Right lobe of liver (tissue), 6 donors: ENCODE results near the gene GPX8. TPM values are rescaled to one million over a fixed set of nuclear protein-coding genes. Genes with fewer than 3 reads are reported as not detected.

Experiments used
- ATAC-seq, 4 donors: fragments of 200-7000 bp; cut with Tn5 transposase; one replicate each; pipeline ENCODE4 v1.9.1; 2020; ENCODE audit warnings: mild to moderate bottlenecking in 4 of 4, moderate library complexity in 4 of 4
- DNase-seq, 3 donors: peaks; one replicate each; pipeline ENCODE4 v3.0.0-alpha.2; 2020
- H3K27ac ChIP-seq, 3 donors: fragments of 200-600 bp; one replicate each; pipeline ENCODE4 v1.8.0; 2022
- H3K27me3 ChIP-seq, 2 donors: fragments of 200-600 bp; one replicate each; pipeline ENCODE4 v1.8.0; 2022
- H3K36me3 ChIP-seq, 4 donors: fragments of 200-600 bp; sonication (generic) in 1 of 4; one replicate each; pipeline versions ENCODE4 v1.5.1 to v1.8.0; 2017 to 2022; ENCODE audit warnings: control low read depth in 1 of 4
- H3K4me1 ChIP-seq, 4 donors: fragments of 200-600 bp; sonication (generic) in 1 of 4; one replicate each; pipeline versions ENCODE4 v1.5.1 to v1.8.0; 2017 to 2022; ENCODE audit warnings: control low read depth in 1 of 4
- H3K4me3 ChIP-seq, 3 donors: fragments of 200-600 bp; one replicate each; pipeline ENCODE4 v1.8.0; 2022
- H3K9me3 ChIP-seq, 4 donors: fragments of 200-600 bp; sonication (generic) in 1 of 4; one replicate each; pipeline versions ENCODE4 v1.5.1 to v1.8.0; 2017 to 2022; ENCODE audit warnings: control low read depth in 1 of 4
- POLR2A ChIP-seq: fragments of 450-650 bp; IDR thresholded peaks from one replicate; pipeline ENCODE4 v1.6.1; 2017; ENCODE audit warnings: antibody characterized with exemption, mild to moderate bottlenecking
- WGBS: methylation state at CpG from one replicate; pipeline ENCODE4 v1.1.6; 2018; ENCODE audit warnings: low coverage, low lambda C conversion rate; ENCODE audit not compliant: insufficient coverage; ENCODE audit errors: missing lambda C conversion rate; 5-methylcytosine and 5-hydroxymethylcytosine counted together
- intact Hi-C, 2 donors: fragments of 100-400 bp; cut with DNase I; formaldehyde crosslinking; loops; one replicate each; pipeline versions ENCODE4 v1.11.2 to v1.14.1; 2022
- total RNA-seq, 6 experiments: library from RNA; depleted of rRNA in 2 of 6; stranded (reverse); fragments of >200 nt in 2 of 6; fragmentation: NEBNext Ultra II Directional in 3 of 6; extraction: Animal tissue kit (Norgen Biotek cat#: 25700) in 3 of 6; gene quantifications; one replicate each; pipeline versions ENCODE4 v1.1.0 to v1.2.4, GENCODE V29; 2016 to 2023
- TF ChIP-seq, protein P1 (sequence below), 4 donors: fragments of 200-600 bp in 3 of 4; fragments of 450-650 bp in 1 of 4; IDR thresholded peaks; one replicate each; pipeline versions ENCODE4 v1.5.1 to v1.8.0; 2016 to 2022; ENCODE audit warnings: antibody characterized with exemption in 4 of 4, mild to moderate bottlenecking in 2 of 4
- donor health status: DM: no; HTN: yes; CAD: no.
- donor health status: DM: no; HTN: no; CAD: no.
- donor health status: DM: no; HTN: no; CAD: no.
- donor health status: DM: no; HTN: yes; CAD: no.
- donor health status: DM: no; HTN: yes; CAD: no.

GPX8 gene
- total RNA-seq, 6 experiments from 2014 or later, result 0.24 to 3.2 (median 1.4) TPM

DNA sequence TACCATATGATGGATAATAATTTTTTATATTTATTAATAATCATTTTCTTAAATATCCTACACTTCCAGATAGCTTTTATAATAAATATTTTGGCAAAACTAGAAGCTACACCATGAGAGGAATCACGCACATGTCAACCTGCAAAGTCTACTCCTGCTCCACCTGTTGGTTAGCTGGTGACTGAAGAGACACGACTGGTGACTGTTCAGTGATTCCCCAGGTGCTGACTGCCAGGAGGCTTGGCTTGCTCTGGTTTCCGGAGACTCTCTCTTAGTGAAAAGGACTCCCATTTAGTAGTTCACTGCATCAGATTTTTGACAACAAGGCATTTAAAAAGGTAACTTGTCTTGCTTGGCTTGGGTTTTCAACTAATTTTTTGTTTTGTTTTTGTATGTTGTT is 36.6 kb upstream of the GPX8 start:
- Histone ChIP-seq H3K27ac (no peak overlapping the region), H3K4me3 (no peak overlapping the region), H3K27me3 (peaks cover 0 to 4% of the 10 kb centered on the region in 2 donors), H3K9me3 (no peaks in the 10 kb centered on the region), H3K36me3 (no peaks in the 10 kb centered on the region), H3K4me1 (no peaks in the 10 kb centered on the region)
- no peak for TF ChIP-seq POLR2A
- TF ChIP-seq, protein P1, sequence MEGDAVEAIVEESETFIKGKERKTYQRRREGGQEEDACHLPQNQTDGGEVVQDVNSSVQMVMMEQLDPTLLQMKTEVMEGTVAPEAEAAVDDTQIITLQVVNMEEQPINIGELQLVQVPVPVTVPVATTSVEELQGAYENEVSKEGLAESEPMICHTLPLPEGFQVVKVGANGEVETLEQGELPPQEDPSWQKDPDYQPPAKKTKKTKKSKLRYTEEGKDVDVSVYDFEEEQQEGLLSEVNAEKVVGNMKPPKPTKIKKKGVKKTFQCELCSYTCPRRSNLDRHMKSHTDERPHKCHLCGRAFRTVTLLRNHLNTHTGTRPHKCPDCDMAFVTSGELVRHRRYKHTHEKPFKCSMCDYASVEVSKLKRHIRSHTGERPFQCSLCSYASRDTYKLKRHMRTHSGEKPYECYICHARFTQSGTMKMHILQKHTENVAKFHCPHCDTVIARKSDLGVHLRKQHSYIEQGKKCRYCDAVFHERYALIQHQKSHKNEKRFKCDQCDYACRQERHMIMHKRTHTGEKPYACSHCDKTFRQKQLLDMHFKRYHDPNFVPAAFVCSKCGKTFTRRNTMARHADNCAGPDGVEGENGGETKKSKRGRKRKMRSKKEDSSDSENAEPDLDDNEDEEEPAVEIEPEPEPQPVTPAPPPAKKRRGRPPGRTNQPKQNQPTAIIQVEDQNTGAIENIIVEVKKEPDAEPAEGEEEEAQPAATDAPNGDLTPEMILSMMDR (IDR thresholded peaks at IDR 0.05), result no peak
- DNase-seq, result no peak
- no peak for ATAC-seq
- 66% methylated on average over 3 of the region's 3 CpGs for WGBS
- intact Hi-C loops, result no loop called here

DNA sequence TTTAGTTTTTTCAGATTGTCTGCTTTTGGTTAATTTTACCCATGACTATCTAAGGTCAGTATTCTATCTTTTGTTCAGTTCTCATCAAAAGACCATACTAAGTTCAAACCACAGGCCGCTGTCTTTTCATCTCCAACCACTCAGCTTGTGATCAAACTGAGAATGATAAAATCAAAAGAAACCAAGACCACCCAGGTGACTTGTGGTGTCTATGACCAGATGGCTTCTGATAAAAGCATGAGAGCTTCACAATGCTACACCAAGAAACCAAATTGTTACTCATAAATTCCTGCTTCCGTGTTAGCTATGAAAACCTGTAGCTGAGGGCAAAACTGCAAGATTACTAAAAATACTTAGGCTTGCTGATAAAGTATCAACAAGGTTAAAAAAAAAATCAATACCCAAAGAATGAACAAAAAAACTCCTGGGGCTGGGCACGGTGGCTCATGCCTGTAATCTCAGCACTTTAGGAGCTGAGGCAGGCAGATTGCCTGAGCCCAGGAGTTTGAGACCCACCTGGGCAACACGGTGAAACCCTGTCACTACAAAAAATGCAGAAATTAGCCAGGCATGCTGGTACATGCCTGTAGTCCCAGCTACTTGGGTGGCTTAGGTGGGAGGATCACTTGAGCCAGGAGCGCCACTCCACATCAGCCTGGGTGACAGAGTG is 25.8 kb upstream of the GPX8 start:
- DNase-seq, result no peak
- intact Hi-C loops, result no loop called here
- Histone ChIP-seq H3K27ac (no peak overlapping the region), H3K4me3 (no peak overlapping the region), H3K9me3 (no peaks in the 10 kb centered on the region), H3K4me1 (no peaks in the 10 kb centered on the region), H3K27me3 (no peaks in the 10 kb centered on the region), H3K36me3 (no peaks in the 10 kb centered on the region)
- 69% methylated on average over 5 of the region's 5 CpGs for WGBS
- TF ChIP-seq, protein P1 (IDR thresholded peaks at IDR 0.05), result no peak
- TF ChIP-seq POLR2A, result no peak
- ATAC-seq, result no peak

DNA sequence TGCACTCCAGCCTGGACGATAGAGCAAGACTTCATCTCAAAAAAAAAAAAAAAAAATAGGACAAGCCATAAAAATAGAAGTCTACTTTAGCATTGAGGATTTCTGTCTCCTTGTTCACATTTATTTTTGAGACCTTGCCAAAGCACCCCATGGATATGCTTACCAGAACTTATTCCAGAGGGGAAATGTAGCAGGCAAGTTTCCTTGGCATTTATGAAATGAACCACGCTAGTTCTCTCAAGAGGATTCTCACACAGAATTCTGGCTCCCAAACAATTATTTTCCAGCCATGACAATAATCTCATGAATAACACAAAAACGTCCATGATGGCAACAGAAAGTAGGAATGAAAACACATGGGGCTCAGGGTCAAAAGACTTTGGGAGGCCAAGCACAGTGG is 23.4 kb upstream of the GPX8 start:
- 65% methylated on average over 3 of the region's 3 CpGs for WGBS

DNA sequence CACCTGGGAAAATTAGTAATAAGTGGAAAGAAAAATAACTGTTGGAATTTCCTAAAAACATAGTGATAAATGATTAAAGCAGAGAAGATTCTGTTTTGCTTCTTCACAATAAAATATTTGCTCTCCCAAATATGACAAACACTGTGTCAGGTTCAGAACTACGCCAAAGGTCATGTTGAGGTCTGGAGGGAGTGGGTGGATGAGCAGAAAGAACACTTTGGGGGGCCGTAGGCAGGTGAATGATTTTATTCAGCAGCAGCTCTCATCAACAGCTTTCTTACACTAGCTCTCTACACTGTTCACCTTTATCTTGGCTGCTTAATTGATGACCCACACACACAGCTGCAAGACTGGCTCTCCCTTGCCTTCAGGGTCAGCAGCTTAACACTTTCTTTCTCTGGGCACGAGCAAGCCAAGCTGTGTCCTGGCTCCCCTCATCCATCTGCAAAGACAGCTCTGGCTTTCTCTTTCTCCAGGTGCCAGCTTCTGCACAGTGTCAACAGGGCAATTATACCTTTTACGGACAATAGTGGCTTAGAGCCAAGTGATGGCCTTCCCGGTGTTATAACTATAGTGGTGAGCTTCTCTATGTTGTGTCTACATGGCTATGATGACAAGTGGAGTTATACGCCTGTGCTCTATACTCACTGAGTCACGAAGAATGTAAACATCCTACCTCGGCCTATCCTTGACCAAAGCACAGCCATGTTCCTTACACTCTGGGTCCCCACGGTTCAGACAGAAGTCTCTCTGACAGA is 18.9 kb upstream of the GPX8 start:
- DNase-seq, result no peak
- ATAC-seq, result no peak
- no peaks in the 10 kb centered on the region for H3K9me3 ChIP-seq
- intact Hi-C loops, result no loop called here
- H3K27ac ChIP-seq, result no peak overlapping the region
- H3K4me3 ChIP-seq, result no peak overlapping the region
- no peaks in the 10 kb centered on the region for H3K4me1 ChIP-seq
- 70% methylated on average over 5 of the region's 9 CpGs for WGBS
- no peaks in the 10 kb centered on the region for H3K36me3 ChIP-seq
- no peak for TF ChIP-seq POLR2A
- TF ChIP-seq, protein P1 (IDR thresholded peaks at IDR 0.05), result no peak
- H3K27me3 ChIP-seq, result no peaks in the 10 kb centered on the region

More for the DNA sequence above, 23.4 kb upstream of the GPX8 start:
- TF ChIP-seq POLR2A, result no peak
- TF ChIP-seq, protein P1 (IDR thresholded peaks at IDR 0.05), result no peak
- no peaks in the 10 kb centered on the region for H3K27me3 ChIP-seq
- no peaks in the 10 kb centered on the region for H3K4me1 ChIP-seq
- no peaks in the 10 kb centered on the region for H3K36me3 ChIP-seq
- intact Hi-C loops, result no loop called here
- H3K4me3 ChIP-seq, result no peak overlapping the region
- H3K9me3 ChIP-seq, result no peaks in the 10 kb centered on the region
- DNase-seq, result no peak
- no peak overlapping the region for H3K27ac ChIP-seq
- ATAC-seq, result no peak
